Fibroblast of skin of right quadriceps (primary cell): ENCODE data around the gene PPP1R12C.
"Not testable (repeated sequence)": the region's sequence is repeated elsewhere in the genome, so short reads cannot be mapped to it uniquely, and the experiment has no call there.

ENCODE experiments used
- DNase-seq: peaks from one replicate; pipeline ENCODE4 v3.0.0-alpha.2; 2013

The PPP1R12C gene

GRCh38 chr19:55070466-55071128 is 46.8 kb downstream of the PPP1R12C start:
- DNase-seq: no peak

DNA sequence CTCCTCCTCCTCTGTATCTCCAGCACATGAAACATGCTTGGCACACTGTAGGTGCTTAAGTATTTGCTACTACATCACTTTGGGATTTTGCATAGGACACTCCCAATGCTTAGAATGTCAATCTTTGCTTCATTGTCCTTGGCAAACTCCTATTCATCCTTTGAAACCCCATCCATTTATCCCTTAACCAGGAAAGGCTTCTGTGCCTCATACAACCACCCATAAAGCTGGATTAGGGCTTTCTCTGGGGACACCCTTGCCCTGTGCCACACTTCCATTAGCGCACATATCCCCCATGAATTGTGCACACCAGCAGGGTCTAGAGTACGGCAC is 47.6 kb downstream of the PPP1R12C start:
- DNase-seq: no peak

- no peak for DNase-seq
Measured at GRCh38 chr19:55068950-55069864, 48.2 kb downstream of the PPP1R12C start.

DNA sequence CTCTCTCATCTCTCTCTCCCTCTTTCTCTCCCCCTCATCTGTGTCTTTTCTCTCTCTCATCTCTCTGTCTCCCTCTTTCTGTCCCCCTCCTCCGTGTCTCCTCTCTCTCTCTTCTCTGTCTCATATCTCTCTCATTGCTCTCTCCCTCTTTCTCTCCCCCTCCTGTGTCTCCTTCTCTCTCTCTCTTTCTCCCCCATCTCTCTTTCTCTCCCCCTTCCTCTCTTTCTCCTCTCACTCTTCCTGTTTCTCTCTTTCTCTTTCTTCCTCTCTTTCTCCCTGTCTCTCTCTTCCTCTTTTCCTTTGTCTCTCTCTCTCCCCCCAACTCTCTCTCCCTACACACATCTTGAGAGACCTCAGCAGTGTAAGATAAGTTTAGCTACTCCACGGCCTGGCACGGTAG is 49.6 kb downstream of the PPP1R12C start:
- no peak for DNase-seq

DNA sequence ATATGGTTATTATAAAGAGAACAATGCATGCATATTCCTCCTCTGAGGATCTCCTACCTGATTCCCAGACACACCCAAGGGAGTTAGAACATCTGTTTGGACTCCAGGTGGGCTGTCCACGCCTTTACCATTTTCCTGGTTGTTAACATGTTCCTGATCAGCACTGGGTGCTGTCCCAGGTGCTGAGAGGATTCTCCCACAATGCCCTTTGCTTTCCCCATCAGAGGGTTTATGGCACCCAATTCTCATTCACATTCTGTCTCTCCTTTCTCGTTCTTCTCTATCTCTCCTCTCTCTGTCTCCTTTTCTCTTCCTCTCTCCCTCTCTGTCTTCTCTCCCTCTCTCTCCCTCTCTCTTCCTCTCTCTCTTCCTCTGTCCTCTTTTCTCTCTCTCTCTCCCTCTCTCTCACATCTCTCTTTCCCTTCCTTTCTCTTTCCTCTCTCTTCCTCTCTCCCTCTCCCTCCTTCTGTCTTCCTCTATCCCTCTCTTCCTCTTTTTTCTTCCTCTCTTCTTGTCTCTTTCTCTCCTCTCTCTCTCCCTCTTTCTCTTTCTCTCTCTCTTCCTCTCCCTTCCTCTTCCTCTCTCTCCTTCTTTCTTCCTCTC is 51.2 kb downstream of the PPP1R12C start:
- no peak for DNase-seq

GRCh38 chr19:55065516-55065915 is 51.9 kb downstream of the PPP1R12C start:
- not testable (repeated sequence) for DNase-seq

DNA sequence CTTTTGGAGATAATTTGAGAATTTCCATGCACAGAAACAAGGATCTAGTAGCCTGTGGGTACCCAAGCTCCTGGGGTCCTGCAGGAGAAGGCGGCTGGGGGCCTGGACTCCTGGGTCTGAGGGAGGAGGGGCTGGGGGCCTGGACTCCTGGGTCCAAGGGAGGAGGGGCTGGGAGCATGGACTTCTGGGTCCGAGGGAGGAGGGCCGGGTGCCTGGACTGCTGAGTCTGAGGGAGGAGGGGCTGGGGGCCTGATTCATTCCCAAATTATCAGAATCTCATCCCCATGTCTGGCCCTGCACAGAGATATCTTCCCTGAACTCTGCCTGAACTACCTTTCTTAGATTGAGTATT is 54.0 kb downstream of the PPP1R12C start:
- DNase-seq: no peak

DNA sequence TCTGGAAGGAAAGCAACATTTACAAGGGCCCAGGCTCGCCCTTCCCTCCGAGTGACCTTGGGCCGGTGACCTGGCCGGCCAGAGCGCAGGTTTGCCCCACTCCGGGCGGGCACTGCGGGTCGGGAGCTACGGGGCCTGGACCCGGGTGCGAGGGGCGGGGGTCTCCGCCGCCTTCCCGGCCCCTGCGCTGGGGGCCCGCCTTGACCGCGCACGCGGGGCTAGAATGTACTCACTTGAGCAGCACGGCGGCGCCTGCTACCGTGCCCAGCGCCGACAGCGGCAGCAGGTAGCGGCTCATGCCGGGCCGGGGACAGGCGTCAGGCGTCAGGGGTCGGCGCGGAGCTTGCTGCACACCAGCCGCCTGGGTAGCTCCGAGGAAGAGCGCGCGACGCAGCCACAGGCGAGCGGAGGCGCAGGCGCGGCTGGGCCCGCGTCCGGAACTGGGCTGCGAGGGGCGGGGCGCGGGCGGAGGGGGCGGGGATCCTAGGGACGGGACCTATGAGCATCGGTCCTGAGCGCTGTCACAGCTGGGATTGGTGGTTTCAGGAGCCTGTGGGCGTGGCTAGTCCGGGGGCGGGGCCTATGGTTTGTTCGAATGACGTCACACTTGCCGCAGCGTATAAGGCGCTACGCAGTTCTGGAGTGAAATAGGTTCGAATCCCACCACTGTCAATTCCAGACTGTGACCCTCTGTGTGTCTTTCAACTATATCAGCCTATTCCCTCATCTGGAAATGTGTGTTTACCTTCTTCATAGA is 54.5 kb downstream of the PPP1R12C start, which contains the start of gene RDH13:
Gene RDH13, minus strand, starts transcription at position 414 of the 757 bp plus-strand sequence. Its CDS starts 116 bp downstream, at position 298.
- peak; percentile 93 for DNase-seq

DNA sequence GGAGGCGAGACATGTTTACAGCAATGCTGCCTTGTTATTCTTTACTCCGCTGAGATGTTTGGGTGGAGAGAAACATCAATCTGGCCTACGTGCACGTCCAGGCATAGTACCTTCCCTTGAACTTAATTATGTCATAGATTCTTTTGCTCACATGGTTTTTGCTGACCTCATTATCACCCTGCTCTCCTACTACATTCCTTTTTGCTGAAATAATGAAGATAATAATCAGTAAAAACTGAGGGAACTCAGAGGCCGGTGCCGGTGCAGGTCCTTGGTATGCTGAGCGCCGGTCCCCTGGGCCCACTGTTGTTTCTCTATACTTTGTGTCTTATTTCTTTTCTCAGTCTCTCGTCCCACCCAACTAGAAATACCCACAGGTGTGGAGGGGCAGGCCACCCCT is 57.1 kb downstream of the PPP1R12C start:
- DNase-seq: not testable (repeated sequence)

DNA sequence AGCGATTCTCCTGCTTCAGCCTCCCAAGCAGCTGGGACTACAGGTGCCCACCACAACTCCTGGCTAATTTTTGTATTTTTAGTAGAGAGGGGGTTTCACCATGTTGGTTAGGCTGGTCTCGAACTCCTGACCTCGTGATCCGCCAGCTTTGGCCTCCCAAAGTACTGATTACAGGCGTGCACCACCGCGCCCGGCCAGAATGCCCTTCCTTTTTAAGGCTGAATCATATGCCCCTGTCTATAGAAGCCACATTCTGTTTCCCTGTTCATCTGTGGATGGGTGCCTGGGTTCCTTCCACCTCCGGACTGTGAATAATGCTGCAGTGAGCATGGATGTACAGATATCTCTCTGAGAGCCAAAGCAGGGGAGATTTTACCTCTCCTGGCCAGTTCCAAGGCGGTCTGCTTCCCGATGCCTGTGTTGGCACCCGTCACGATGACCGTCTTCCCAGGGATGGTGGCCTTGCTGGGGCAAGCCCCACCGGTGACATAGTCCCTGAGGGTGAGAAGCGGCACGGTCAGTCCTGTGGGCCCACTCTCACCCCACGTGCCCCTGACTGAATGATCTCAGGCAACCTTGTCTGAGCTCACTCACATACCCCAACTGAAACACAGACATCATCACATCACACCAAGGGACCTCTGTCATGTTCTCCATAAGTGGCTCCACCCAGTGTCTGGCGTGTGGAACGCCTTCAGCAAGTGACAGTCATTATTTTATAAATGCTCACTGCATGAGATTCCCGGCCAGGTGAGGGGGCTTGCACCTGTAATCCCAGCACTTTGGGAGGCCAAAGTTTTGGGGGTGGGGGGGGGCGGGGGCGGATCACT is 58.4 kb downstream of the PPP1R12C start:
- DNase-seq: no peak

- no peak for DNase-seq
Measured at GRCh38 chr19:55056827-55057226, 60.6 kb downstream of the PPP1R12C start.

- no peak for DNase-seq
Measured at GRCh38 chr19:55053735-55054134, 63.7 kb downstream of the PPP1R12C start.

- no peak for DNase-seq
Measured at GRCh38 chr19:55050749-55051532, 66.5 kb downstream of the PPP1R12C start.

DNA sequence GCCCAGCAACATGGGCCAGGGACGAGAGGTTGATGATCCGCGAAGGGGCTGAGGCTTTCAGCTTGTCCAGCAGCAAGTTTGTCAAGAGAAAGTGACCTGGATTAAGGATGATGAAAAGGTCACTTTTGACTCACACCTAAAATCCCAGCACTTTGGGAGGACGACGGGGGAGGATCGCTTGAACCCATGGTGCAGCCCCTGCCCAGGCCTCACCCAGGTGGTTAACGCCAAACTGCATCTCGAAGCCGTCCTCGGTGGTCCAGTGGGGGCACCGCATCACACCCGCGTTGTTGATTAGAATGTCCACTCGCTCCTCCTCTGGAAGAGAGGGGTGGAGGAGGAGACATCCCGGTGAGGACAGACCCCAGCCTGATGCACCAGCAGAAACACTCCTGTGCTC is 69.0 kb downstream of the PPP1R12C start:
- no peak for DNase-seq

DNA sequence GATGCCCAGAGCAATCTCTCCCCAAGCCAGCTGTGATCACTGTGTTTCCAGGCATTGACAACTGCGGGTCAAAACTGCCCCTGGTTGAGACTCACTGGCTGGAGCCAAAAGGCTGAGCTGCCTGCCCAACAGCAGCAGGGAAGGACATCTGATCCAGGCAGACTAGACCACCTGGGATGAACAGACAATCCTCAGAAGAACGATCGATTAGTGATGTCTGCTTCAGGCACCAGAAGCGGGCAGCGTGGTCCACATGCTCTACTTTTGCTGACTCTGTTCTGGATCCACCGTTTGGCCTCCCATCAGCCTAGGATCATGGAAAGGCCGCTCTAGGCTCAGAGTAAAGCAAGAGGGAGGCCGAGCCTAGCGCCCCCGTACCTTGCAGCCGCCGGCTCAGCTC is 69.5 kb downstream of the PPP1R12C start:
- no peak for DNase-seq

DNA sequence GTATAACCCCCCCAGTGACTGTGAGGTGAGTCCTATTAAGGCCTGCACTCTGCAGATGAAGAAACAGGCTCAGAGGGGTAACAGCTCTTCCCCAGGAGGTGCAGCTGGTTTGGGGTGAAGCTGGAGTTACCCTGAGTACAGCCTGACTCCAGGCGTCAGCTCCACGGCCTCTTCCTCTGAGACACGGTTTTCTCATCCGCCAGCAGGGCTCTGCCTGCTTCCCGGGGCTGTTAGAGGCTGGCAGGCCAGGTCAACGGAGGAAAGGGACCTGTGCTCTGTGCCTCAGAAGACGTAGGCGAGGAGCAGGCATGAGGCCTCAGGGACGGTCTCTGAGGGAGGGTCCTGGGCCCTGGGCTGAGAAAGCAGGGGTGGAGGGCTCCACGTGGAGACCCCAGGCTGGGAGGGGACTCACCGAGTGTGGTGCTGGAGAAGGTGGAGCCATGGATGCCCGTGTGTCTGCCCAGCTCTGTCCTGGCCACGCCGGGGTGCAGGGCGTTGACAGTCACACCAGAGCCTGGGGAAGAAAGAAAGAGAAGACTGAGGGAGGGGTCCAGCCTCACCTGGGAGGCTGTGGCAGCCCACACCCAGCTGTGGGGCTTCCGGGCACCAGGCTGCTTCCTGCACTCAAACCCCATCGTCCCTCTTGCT is 70.3 kb downstream of the PPP1R12C start:
- no peak for DNase-seq

GRCh38 chr19:55044771-55045716 is 72.4 kb downstream of the PPP1R12C start:
- no peak for DNase-seq

GRCh38 chr19:55044286-55044685 is 73.2 kb downstream of the PPP1R12C start:
- no peak for DNase-seq

- DNase-seq: no peak
Measured at GRCh38 chr19:55042688-55043087, 74.7 kb downstream of the PPP1R12C start.

DNA sequence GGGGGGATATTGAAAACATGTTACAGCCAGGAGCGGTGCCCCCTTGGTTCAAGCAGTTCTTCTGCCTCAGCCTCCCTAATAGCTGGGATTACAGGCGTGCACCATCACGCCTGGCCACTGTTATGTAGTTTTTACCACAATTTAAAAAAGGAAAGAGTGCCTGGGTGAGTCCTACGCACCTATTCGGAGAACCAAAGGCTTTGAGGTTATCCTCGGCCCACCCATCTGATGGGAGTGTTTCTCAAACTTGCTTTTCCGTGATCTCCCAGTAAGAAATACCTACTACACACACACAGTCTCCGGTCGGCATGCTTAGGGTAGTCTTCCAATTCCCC is 75.1 kb downstream of the PPP1R12C start:
- DNase-seq: no peak
